ENCODE measurements around the gene EVX1.

EVX1 gene

DNA sequence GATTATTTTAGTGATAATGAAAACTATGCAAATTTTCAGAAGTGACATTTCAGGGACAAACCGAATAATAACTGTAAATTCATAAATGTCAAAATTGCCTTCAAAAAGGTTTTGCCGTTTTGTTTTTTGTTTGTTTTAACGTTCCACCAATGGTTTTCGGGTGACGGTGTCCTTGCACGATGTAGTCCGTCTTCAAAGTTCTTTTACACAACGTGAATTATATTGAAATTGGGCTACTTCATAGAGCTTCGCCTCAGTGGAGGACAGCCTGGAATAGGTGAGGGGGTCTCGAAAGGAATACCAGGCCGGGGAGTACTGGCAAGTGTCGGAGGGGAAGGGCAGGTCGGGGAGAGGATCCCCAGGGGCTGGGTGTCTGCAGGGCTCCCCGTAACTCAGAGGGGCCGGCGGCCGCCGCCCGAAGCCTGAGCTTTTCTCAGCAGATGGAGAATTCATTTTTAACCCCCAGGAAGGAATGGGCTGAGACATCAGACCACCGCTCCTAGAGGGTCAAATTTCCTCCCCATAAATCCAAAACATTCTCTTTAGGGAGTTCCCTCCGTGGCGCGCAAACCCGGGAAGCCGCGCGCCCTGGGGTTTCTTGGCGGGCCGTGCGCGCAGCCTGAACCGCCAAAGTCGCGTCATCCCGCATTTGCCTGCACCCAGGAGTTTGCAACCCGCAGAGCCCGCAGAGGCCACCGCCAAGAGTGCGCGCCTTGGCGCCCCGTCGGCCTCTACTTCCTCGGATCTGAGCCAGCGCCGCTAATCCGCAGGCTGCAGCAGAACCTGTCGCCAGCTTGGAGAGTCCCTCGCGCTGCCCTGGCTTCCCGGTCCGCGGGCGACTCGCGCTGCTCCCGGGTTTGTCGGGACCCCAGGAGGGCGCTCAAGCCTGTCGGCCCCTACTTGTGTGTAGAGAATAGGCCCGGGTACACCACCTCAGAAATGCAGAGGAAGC lies 17.3 kb upstream of the EVX1 start:
- no peak for DNase-seq (ENCODE audit: extremely low spot score, insufficient read length, low read depth)
- no peak for FAIRE-seq

DNA sequence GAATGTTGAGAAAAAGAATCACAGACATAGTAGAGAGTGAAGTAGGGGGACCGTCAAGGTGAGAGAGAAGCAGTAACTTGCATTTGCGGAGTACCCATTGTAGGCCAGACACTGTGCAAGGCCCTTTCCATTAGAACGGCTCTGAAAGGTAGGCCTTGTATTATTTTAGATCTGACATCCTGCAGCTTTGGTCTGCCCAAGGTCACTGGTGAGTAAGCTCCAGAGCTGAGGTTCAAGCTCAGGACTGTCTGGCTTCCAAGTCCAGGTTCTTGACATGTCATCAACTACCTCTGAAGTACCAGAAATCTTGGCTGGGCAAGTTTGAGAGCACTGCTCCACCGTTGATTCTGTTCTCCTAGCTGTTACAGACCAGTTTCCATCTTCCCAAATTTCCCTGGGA lies 13.2 kb upstream of the EVX1 start:
- DNase-seq (ENCODE audit: extremely low spot score, insufficient read length, low read depth) (no peak), FAIRE-seq (no peak)

DNA sequence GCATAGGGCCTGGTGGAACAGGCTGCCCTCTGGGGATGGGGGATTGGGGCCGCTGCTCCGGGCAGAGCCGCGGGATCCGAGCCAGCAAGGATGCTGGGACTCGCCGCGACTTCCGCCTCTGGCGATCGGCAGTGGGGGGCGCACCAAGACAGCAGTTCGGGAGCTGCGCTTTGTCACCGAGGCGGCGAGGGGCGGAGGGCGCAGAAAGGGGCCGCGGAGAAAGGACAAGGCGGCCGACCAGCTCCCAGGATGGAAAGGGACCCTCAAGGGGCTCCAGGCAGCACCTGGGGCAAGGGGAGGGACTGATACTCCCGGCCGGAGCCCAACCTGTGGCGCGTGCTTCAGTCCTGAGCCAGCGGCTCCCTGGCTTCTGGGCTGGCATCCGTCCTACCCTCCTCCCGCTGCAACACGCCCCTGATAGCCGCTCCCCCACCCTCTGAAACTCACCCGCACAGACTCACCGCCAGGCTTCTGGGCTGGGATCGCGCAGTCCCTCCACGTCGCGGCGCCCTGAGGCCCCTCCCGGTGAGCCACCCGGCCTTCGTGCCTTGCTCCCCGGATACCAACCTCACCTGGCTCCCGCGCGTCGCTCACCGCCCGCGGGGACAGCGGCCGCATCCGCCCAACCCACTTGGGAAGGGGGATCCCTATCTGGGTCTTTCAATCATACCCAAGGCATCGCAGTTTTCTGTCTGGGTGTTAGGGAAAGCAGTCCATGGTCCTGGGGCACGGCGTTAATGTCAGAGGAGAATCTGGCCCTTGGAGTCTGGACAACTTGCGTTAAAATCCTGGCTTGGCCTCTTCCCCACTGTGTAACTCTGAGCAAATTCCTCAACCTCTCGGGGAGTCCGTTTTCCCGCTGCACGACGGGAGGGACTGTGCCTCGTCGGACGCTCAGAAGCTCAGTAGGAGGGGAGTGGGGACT lies 7.0 kb upstream of the EVX1 start:
- no peak for DNase-seq (ENCODE audit: extremely low spot score, insufficient read length, low read depth)
- FAIRE-seq = no peak

DNA sequence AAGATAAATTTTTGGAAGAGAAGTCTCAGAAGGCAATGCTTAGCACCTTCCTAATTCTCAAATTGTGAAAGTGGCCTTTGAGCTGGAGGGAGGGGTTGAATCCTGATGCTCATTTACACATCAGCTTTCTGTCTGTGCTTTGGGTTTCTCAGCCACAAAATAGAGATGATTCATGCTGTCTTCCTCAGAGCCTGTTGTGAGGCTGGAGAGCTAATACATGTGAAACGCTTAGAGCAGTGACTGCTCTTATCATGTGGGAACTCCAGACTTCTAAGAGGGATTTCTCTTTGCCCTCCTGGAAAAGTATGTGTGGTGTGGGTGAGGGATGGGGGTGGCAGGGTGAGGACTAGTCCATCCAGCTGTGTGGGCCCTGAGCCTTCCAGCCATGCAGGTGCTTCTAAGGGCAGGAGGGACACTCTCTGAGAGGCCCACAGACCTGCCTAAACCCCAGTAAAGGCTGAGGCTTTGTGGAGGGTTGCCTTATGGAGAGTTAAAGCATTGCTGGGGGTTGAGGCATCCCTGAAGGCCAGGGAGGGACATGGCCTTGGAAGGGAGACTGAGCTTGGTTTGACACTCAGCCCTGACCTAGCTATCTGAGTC lies 4.8 kb upstream of the EVX1 start:
- DNase-seq (ENCODE audit: extremely low spot score, insufficient read length, low read depth) (no peak), FAIRE-seq (no peak)

DNA sequence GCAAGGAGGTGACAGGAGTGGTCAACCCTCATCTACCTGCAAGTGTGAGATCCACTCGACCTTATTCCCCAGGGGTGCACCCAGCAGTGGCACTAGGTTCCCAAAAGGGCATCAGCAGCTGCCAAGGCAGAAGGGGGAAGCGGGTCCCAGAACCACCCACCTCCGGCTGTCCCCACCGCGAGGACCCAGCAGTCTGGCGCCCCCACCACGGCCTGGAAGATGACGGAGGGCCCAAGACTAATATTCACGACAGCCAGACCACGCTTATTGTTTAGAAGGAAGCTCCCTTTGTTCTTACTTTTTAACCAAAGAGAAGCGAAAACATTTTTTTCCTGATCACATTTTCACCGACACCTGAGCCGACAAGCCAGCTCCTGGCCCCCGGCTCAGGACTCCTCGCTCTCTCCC lies 3.6 kb upstream of the EVX1 start:
- DNase-seq (ENCODE audit: extremely low spot score, insufficient read length, low read depth) = no peak
- FAIRE-seq = no peak

DNA sequence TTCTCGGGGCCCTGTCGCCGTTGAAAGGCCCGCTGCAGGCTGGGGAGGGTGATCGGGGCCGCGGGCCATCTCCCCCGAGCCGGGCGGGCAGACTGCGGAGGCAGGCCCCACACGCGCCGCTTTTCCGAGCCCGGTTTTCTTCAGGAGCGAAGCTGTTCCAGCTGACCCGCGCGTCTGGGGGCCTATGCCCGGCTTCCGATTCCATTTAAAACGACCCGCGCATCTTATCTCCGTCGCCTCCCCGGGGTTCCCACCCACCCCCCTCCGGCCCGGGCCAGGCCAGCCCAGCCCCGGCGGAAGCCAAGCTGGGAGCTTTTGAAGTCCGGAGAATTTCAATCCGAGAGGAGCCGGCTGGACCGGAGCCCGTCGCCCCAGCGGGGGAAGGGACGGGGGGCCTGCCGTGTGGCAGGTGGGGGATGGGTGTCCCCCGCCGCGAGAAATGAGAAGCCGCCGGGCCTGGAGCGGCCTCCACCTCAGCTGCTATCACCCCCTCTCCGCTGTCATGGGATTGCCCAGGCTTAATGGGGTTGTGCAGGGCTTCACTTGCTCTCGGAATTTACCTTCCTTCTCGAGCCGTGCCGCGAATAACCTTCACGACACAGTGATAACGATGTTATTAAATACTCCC lies 3.1 kb upstream of the EVX1 start:
- DNase-seq (ENCODE audit: extremely low spot score, insufficient read length, low read depth) (no peak), FAIRE-seq (no peak)

DNA sequence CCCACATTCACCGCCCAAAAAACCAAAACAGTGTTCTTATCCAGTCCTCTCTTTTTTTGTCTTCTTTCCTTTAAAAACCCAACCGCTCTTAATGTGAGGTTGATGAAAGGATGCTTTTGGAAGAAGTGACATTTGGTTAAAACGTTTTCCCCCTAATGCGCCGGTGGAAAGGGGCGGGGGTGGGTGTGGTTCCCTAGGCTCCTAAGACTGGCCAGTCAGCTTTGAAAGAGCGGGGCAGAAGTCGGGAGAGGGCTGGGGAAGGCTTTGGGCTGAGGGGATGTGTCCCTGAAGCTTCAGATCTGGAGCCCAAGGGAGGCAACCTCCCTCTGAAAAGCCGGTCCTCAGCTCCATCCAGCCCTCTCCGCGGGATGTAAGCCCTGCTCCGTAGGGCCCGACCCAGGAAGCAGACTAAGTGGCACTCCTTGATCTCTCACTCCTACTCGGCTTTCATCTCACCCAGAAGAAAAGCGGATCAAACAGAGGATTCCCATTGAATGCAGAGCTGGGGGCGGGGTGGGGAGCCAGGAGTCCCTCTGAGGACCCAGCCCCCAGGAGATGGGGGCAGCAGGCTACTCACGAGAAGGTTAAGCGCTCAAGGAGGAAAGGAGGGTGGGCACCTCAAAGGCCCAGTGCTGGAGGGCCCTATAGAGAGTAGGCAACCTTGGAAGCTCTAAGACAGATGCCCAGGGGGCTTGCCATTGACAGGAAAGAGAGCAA lies 2.4 kb upstream of the EVX1 start:
- FAIRE-seq = no peak
- DNase-seq (ENCODE audit: extremely low spot score, insufficient read length, low read depth) = no peak

DNA sequence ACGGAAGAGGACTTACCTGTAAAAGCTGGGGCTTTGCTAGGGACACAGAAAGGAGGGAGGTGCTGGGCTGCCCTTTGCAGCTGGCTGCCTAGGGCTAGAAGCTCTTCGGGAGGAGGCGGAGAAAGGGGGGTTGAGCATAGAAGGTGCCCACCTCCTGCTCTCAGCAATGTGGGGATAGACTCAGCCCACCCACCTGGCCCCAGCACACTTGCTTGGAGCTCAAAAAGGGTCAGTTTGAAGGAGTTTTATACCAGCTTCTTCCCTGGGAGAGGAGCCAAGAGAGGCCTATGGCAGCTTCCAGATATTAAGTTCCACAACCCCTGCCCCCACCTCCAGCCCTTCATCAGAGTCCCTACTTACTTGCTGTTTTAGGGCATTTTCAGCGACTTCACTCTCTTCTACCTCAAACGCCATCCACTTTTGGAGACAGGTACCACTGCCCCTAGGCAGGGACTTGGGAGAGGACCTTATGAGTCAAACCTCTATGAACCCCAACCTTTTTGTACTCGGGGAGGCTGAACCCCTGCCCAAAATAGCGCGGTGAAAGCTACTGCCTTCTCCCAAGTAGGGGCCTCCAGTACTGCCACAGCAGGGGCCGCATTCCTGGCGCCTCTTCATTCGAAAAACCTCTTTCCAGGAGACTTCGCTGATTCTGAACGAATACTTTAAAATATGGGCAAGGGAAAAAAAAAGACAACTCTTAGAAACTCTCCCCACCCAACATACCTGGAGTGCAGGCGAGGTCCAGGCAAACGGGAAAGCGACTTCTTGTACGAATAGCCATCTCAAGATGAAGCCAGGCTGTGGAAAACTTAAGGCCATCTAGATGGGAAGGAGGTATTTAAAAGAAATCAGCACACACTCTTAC lies 1.2 kb upstream of the EVX1 start:
- DNase-seq (ENCODE audit: extremely low spot score, insufficient read length, low read depth) (no peak), FAIRE-seq (no peak)

DNA sequence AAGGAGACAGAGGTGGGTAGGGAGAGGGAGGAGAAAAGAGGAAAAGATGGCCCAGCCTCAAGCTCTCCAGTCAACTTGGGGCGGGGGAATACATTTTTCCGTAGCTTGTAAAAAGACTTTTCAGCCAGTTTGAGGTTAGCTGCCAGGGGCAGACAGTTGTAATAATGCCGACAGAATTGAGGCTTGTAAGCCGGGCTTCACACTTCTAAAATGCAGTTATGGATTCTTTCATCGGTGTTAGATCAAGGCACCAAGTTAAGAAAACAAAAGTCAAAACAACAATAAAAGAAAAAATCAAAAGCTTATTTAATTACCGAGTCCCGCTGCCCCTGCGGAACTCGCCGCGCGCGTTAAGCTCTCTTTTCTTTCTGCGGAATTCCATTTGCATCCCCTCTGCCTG lies 448 bp upstream of the EVX1 start:
- no peak for FAIRE-seq
- no peak for DNase-seq (ENCODE audit: extremely low spot score, insufficient read length, low read depth)

DNA sequence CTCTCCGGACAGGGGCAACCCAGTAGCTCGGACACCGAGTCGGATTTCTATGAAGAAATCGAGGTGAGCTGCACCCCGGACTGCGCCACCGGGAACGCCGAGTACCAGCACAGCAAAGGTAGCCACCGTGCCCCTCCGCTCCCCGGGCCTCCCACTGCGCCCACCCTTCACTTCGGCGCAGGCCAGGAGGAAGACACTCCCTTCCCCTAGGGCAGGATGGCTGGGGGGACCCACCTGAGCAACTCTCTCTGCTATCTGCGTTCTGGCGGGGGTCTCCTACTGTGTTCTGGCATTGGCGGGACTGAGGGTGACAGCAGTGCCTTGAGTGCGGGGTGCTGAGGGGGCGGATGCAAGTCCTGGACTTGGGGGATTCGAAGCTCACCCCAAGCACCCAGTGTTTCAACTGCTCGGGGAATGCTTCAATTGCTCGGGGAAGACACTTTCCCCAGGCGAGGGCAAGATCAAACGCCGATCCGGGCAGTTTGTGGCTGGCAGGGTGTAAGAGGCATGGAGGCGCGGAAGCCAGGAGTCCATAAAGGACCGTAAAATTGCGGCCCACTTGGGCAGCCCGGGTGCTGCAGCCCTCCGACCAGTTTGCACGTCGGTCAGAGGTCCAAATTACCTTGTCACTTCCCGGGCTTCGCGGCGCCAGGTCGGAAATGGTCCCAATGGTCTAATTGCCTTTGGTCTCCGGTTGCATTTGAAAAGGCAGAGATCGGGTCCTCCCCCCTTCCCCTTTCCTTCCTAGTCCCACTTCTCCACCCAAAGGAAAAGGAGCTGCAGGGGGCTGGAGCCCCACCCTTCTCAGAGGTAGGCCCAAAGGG lies 950 bp downstream of the EVX1 start:
- no peak for DNase-seq (ENCODE audit: extremely low spot score, insufficient read length, low read depth)
- FAIRE-seq = no peak

DNA sequence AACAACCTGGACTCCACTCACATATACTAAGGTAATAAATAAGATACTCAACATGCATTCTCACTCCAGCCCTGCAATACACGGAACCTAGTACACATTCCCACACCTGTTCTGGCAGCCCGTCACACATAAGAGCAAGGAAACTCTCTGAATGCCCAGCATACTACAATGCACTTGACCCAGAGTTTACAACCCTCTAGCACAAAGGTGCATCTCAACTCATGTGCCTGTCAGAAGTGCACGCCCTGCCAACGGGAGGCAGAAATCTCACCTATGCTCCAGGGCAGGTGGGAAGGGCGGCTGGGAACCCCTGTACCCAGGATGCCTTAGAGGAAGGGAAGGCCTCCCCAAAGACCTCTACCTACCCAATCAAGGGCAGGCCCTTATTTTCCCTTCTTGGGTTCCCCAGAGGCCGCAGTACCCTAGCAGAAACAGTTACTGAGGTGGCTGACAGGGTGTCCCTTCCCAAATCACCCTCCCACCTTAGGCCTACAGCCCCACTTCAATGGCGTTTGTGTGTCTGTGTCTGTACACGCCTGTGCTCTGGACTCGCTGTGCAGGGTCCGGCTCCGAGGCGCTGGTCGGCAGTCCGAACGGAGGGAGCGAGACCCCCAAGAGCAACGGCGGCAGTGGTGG lies 2.0 kb downstream of the EVX1 start:
- FAIRE-seq (no peak), DNase-seq (ENCODE audit: extremely low spot score, insufficient read length, low read depth) (no peak)

DNA sequence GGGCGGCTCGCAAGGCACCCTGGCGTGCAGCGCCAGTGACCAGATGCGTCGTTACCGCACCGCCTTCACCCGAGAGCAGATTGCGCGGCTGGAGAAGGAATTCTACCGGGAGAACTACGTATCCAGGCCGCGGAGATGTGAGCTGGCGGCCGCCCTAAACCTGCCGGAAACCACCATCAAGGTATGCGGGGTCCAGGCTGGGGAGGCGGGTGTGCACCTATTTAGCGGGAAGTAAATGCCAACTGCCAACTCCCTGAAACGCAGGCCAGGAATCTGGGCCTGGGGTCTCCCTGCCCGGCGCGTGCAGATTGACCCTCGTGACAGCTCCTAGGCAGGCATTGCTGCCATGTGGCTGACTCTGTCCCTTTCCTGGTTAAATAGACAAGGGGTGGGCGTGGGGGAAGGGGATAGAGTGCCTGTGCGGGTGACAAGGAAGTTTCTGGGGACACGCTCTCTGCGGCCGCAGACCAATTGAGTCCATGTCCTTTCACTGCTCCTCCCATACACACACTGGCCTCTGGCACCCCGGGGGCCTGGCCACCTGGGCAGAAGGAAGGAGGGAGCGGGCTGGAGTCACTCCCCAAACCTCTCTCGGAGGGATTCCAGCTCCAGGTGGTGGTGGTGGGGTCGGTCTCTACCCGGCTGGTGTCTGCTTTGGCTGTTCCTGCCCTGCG lies 2.7 kb downstream of the EVX1 start:
- FAIRE-seq (no peak), DNase-seq (ENCODE audit: extremely low spot score, insufficient read length, low read depth) (no peak)

DNA sequence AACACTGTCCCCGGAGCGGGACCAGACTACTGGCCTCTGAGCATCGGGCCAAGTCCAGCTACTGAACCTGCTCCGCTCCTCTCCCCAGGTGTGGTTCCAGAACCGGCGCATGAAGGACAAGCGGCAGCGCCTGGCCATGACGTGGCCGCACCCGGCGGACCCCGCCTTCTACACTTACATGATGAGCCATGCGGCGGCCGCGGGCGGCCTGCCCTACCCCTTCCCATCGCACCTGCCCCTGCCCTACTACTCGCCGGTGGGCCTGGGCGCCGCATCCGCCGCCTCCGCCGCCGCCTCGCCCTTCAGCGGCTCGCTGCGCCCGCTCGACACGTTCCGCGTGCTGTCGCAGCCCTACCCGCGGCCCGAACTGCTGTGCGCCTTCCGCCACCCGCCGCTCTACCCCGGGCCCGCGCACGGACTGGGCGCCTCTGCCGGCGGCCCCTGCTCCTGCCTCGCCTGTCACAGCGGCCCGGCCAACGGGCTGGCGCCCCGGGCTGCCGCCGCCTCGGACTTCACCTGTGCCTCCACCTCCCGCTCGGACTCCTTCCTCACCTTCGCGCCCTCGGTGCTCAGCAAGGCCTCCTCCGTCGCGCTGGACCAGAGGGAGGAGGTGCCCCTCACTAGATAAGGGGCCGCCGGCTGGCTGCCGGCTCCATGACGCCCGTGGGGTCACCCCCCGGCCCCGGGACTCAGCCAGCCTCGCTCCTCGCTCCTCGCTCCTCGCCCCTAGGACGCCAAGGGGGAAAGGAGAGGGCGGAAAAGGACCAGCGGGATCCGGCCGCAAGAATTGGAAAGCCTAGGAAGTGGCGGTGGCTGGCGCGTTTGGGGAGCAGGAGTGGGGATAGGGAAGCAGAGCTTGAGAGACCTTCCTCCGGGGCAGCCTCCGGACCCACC lies 3.4 kb downstream of the EVX1 start:
- FAIRE-seq = no peak
- DNase-seq (ENCODE audit: extremely low spot score, insufficient read length, low read depth) = no peak

DNA sequence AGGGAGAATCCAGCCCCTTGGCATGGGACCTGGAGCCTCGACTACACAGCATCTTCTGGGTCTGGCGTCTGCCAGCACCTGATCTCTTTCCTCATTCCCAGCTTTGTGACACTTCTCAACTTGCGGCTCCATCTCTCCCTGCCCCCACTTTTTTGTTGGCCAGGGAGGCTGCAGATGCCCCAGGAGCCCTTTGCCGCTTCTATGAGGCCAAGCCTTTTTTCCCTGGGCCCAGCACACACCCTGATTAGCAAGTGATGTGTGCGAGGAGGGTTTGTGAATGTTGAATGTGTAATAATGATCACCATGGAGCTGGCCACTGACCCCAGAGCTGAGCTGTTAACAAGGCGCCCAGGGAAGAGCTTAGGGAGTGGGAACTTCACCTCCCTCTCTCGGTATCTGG lies 4.4 kb downstream of the EVX1 start:
- DNase-seq (ENCODE audit: extremely low spot score, insufficient read length, low read depth) = no peak
- no peak for FAIRE-seq

DNA sequence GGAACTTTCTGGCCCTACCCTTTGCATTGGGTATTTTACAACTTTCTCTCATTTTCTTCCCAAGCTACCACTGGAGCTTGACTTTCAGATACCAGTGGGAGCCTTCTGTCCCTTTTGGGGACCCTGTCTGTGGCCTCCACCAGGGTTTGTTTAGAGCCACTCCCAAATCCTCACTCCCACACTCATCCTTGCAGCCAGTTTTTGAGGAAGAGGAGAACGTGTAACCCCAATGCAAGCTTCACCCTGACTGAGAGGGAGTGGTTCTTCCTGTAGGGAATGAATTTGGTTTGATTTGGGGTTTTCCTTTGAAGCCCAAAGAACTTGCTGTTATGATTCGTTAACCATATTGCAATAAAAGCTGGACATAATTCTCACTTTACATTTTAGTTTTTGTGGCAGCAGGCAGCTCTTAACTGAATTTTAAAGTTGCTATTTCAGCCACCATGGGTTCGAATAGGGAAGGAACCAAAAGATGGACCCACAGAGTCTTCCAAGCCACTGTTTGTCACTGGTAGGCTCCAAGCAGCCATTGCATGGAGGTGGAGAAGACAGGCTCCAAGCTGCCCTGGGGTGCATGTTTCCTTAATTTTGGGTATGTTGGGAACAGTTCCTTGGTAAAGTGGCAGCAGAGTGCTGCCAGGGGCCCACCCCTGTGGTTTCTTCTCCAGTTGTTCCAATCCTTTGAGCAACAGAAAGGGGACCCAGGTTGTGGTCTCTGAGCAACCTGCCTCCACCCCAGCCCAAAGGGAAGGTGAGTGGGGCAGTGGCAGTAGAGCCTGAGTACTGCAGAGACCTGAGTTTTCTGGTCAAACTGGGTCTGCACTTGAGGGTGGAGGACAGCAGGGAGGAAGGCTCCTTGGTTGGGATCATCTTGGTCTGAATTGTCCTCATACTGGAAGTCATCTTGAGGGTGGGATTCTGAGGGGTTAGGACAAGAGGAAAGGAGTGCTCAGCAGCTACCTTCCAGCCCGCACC lies 5.1 kb downstream of the EVX1 start:
- FAIRE-seq (no peak), DNase-seq (ENCODE audit: extremely low spot score, insufficient read length, low read depth) (no peak)

All from GM18507 (cell line).